Activated naive CD4-positive, alpha-beta T cell treated with anti-CD3 and anti-CD28 coated beads, Interleukin-2, amount 50 U/mL, for 72 hours (primary cell): ENCODE data around the gene WNK4. TPM values are rescaled to one million over a fixed set of nuclear protein-coding genes. Genes with fewer than 3 reads are reported as not detected.

Source experiments
- ATAC-seq, 2 donors: fragments of 150-1000 bp; cut with Tn5 transposase; 2 replicates each; pipeline ENCODE4 v1.10.0; 2021; ENCODE audit warnings: mild to moderate bottlenecking in 2 of 2, moderate library complexity in 2 of 2
- DNase-seq, 2 donors: peaks; one replicate each; pipeline ENCODE4 v3.0.0; 2021 to 2022; ENCODE audit warnings: low spot score in 2 of 2
- H3K27ac Mint-ChIP-seq, 2 donors: one replicate each; pipeline ENCODE4 v1.8.0; 2022; ENCODE audit warnings: mild to moderate bottlenecking in 2 of 2, mixed read lengths in 2 of 2
- H3K36me3 Mint-ChIP-seq, 2 donors: one replicate each; pipeline ENCODE4 v1.8.0; 2022; ENCODE audit warnings: mixed read lengths in 2 of 2
- H3K9me3 Mint-ChIP-seq, 2 donors: one replicate each; pipeline ENCODE4 v1.8.0; 2022; ENCODE audit warnings: mixed read lengths in 2 of 2
- total RNA-seq, 2 donors: library from RNA; stranded (reverse); gene quantifications; one replicate each; pipeline ENCODE4 v1.2.3, GENCODE V29; 2022

WNK4 gene
- total RNA-seq, 2 donors from 2014 or later: 0.56 to 1.7 TPM

- no peak for ATAC-seq
- H3K36me3 Mint-ChIP-seq: peaks cover 0 to 6% of the 10 kb centered on the region in 2 donors
- DNase-seq: no peak
- peak overlapping the region in 1 of 2 donors; percentile 51 for H3K27ac Mint-ChIP-seq
- no peaks in the 10 kb centered on the region for H3K9me3 Mint-ChIP-seq
Observed at GRCh38 chr17:42809250-42809649, 28.8 kb downstream of the WNK4 start.

GRCh38 chr17:42814633-42815399 lies 34.4 kb downstream of the WNK4 start:
- Mint-ChIP-seq H3K27ac (peak overlapping the region; percentile 3 to 73), H3K9me3 (no peaks in the 10 kb centered on the region), H3K36me3 (peaks cover 10 to 23% of the 10 kb centered on the region in 2 donors)
- ATAC-seq (no peak), DNase-seq (no peak)

DNA sequence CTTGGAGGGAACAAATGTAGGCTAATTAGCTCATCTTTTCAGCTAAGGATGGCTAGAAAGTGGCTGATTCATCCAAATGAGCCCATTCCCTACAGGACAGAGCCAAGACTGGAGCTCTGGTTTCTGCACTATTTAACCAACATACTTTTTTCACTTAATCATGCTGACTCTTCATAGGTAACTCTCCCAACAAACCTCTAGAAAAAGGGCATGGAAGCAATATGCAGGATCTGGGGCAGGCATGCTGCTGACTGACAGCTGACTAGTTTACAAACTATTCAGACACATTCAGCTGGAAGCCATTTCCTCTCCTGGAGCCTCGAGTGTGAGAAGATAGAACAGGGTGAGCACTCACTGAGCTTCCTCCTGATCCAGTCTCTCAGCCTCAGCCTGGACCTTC lies 37.5 kb downstream of the WNK4 start:
- Mint-ChIP-seq H3K27ac (no peak overlapping the region), H3K36me3 (peaks cover 10 to 31% of the 10 kb centered on the region in 2 donors), H3K9me3 (no peaks in the 10 kb centered on the region)
- no peak for ATAC-seq
- no peak for DNase-seq

- ATAC-seq: no peak
Observed at GRCh38 chr17:42818379-42818778, 38.0 kb downstream of the WNK4 start.

GRCh38 chr17:42819939-42820535 lies 39.6 kb downstream of the WNK4 start:
- H3K9me3 Mint-ChIP-seq: no peaks in the 10 kb centered on the region
- peak in 1 of 2 donors; percentile 43 for ATAC-seq
- no peak overlapping the region for H3K27ac Mint-ChIP-seq
- H3K36me3 Mint-ChIP-seq: peaks cover 18 to 28% of the 10 kb centered on the region in 2 donors
- DNase-seq: peak in 1 of 2 donors; percentile 75

More at GRCh38 chr17:42818379-42818778, 38.0 kb downstream of the WNK4 start:
- no peak for DNase-seq
- H3K36me3 Mint-ChIP-seq: peaks cover 10 to 30% of the 10 kb centered on the region in 2 donors
- H3K27ac Mint-ChIP-seq: no peak overlapping the region
- H3K9me3 Mint-ChIP-seq: no peaks in the 10 kb centered on the region

DNA sequence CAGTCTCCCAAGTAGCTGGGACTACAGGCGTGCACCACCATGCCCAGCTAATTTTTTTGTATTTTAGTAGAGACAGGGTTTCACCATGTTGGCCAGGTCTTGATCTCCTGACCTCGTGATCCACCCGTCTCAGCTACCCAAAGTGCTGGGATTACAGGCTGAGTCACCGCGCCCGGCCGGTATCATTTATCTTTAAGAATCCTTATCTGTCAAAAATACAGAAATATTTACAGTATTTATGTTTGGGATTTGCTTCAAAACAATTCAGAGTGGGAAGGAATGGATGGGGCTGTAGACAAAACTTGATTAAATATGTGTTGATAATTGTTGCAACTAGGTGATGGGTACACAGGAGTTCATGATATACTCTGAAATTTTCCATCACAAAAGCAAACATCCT lies 40.8 kb downstream of the WNK4 start:
- Mint-ChIP-seq H3K9me3 (no peaks in the 10 kb centered on the region), H3K36me3 (peaks cover 18 to 23% of the 10 kb centered on the region in 2 donors), H3K27ac (no peak overlapping the region)
- ATAC-seq: no peak
- DNase-seq: no peak

GRCh38 chr17:42827472-42827871 lies 47.1 kb downstream of the WNK4 start:
- ATAC-seq (no peak), DNase-seq (no peak)
- Mint-ChIP-seq H3K27ac (no peak overlapping the region), H3K36me3 (peaks cover 8 to 11% of the 10 kb centered on the region in 2 donors), H3K9me3 (no peaks in the 10 kb centered on the region)

DNA sequence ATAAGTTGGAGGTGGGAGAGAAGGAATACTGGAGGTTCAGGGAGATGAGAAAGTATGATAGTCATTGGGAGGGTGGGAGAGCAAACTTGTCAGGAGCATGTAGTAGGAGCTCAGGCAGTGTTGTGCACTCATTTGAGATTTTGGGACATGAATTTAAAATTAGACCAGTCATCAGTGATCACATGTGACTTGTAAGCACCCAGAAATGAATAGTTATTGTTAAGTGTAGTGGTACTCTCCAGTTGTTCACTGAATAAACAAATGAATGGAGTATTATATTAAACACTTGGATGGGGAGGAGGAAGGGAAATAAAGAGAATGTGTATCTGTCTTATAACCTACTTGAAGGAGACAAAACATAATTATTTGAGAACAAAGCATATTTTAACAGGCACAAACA lies 50.6 kb downstream of the WNK4 start:
- no peaks in the 10 kb centered on the region for H3K9me3 Mint-ChIP-seq

DNA sequence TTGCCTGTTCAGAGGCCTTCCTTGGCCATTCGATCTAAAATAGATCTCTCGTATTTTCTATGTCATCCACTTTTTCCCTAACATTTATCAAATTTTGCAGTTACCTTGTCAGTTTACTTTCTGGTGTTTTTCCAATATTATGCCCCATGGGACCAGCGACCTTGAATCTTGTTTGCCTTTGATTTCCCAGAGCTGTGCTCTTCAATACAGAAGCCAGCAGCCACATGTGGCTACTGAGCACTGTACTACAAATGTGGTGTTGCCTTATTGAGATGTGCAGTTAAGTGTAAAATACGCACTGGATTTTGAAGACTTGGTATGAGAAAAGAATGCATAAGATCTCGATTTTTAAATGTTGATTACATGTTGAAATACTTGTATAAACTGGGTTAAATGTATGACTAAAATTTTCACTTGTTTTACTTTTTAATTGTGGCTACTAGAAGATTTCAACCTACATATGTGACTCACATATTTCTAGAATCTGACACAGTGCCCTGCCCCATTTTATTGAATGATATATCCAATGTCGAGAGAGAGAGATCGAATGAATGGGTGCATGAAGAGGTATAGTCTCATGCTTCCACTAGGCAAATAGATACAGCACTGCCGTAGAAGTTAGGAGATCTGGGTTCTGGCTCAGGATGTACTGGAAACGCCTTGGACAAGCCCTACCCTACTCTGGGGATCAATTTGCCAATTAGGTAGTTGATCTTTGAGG lies 52.0 kb downstream of the WNK4 start:
- ATAC-seq: peak; percentile 21 to 35
- peak overlapping the region; percentile 98 for H3K27ac Mint-ChIP-seq
- no peak for DNase-seq
- H3K36me3 Mint-ChIP-seq: peaks cover 6 to 15% of the 10 kb centered on the region in 2 donors
- no peaks in the 10 kb centered on the region for H3K9me3 Mint-ChIP-seq

More for the DNA sequence above, 50.6 kb downstream of the WNK4 start:
- DNase-seq (no peak), ATAC-seq (no peak)
- no peak overlapping the region for H3K27ac Mint-ChIP-seq
- H3K36me3 Mint-ChIP-seq: peaks cover 0 to 15% of the 10 kb centered on the region in 2 donors

DNA sequence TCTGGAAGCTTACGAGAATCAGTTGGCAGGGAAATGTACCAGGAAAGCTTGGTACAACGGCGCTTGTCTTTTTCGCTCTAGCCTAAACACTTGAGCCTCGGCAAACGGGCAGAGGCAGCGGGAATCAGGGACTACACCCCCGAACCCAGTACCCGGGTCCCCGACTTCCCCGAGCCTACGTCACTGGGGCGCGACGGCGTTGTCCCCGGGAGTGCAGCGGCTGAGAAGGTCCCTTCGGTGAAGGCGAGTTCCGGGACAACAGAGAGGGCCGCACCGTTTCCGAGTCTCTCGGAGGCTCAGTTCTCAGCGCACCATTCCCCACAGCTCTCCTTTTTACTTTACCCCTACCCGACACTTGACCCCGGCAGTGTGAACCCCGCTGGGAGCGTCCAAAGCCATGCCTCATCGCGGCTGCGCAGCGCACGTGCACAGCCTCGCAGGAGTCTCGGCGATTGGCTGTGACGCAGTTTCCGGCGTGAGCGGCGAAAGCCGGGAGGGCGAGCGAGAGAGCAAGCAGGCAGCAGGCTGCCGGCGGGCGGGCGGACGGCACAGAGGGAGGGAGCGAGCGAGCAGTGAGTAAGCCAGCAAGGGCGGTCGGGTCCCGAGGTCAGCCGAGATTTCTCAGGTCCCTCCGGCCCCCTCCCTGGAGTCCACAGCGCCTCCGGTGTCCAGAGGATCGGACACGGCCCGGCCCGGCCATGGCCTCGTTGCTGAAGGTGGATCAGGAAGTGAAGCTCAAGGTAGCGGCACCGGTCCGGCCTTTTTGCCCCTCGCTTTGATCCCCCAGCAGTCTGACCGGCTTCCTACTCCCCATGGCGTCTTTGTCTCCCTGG lies 52.7 kb downstream of the WNK4 start, which contains the start of gene PSME3:
Gene PSME3, plus strand, starts transcription at position 464 of the 833 bp plus-strand sequence. Its CDS starts 235 bp downstream, at position 699.
- Mint-ChIP-seq H3K36me3 (peaks cover 13 to 15% of the 10 kb centered on the region in 2 donors), H3K27ac (peak within 1 kb of the TSS; percentile 98), H3K9me3 (no peaks in the 10 kb centered on the region)
- ATAC-seq (peak; percentile 93 to 96), DNase-seq (peak; percentile 87 to 92)

DNA sequence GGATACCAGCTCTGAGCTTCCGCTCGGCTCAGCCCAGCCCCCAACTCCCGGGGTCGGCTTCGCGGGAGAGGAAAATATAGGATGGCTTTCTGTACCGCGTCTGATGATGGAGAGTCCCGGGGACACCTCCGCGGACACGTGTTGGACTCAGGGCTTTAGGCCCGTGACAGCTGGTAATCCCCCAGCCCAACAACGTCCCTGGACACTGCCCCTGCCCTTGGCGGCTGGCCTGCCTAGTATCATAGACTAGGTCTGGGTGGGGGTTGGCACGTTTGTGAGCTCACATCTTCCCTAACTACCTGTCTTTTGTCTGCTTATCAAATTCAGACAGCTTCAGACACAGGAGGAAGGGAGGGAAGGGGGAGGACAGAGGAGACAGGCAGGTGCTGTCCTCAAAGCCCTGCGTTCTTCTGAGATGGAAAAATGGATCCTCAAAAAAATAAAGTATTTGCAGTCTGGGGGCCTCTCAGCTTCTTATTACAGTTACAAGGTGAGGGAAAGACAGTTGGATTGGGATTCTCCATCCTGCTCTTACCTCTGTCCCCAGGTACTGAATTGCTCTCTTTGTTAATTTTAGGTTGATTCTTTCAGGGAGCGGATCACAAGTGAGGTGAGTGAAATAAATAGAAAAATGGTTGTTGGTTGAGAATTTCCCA lies 53.5 kb downstream of the WNK4 start:
- Mint-ChIP-seq H3K36me3 (peaks cover 18 to 20% of the 10 kb centered on the region in 2 donors), H3K27ac (peak overlapping the region; percentile 98), H3K9me3 (no peaks in the 10 kb centered on the region)
- no peak for DNase-seq
- peak in 1 of 2 donors; percentile 12 for ATAC-seq

GRCh38 chr17:42835732-42836131 lies 55.3 kb downstream of the WNK4 start:
- ATAC-seq: no peak
- Mint-ChIP-seq H3K36me3 (peaks cover 25 to 28% of the 10 kb centered on the region in 2 donors), H3K9me3 (no peaks in the 10 kb centered on the region), H3K27ac (no peak overlapping the region)
- peak in 1 of 2 donors; percentile 21 for DNase-seq

GRCh38 chr17:42841975-42842685 lies 61.7 kb downstream of the WNK4 start:
- DNase-seq (no peak), ATAC-seq (no peak)
- Mint-ChIP-seq H3K36me3 (peaks cover 19 to 31% of the 10 kb centered on the region in 2 donors), H3K9me3 (no peaks in the 10 kb centered on the region), H3K27ac (peak overlapping the region in 1 of 2 donors; percentile 0)

DNA sequence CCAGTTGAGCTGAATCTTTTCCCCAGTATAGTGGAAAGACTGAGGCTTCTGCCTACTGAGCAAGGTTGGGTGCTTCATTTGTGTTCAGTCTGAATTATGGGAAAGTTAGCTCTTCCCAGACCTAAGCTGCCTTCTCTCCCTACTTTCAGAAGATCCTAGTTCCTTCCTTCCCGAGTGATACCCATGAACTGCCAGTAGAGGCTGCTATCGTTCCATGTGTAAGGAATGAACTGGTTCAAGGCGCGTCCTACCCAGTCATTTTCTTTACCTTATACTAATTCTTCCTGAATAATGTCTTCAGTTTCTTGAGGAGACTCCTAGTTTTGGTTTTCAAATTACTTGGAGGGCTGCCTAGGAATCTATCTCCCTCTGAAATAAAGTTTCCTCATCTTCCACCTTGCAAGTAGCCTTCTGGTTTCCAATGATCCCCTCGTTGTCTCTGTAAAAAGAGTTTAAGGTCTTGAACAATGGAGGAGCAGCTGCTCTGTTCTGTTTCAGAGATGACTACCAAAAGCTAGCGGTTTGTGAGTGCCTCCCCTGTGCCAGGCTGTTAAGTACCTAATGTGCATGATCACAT lies 63.0 kb downstream of the WNK4 start:
- Mint-ChIP-seq H3K36me3 (peaks cover 12 to 31% of the 10 kb centered on the region in 2 donors), H3K9me3 (no peaks in the 10 kb centered on the region), H3K27ac (no peak overlapping the region)
- no peak for DNase-seq
- no peak for ATAC-seq

DNA sequence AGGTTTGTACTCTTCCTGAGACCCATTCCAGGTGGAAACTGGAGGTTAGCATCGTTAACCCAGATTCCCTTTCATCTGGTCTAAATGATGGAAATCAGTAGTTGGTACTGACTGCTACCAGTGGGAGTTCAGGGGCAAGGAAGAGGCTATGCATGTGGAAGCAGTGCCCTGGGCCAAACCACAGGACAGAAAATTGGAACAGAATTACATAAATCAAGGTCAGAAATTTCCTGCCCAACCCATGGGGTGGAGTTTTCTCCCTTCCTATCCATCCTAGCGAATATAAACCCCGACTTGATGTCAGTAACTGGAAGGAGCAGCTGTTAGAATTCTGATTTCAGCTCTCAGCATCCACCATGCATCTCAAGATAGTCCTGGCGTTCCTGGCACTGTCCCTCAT lies 63.9 kb downstream of the WNK4 start, which contains the start of gene AOC2:
Gene AOC2, plus strand, starts transcription at position 310 of the 400 bp plus-strand sequence. Its CDS starts 47 bp downstream, at position 357.
- Mint-ChIP-seq H3K36me3 (peaks cover 3 to 23% of the 10 kb centered on the region in 2 donors), H3K27ac (peak within 1 kb of the TSS; percentile 24 to 69)

More for the DNA sequence above, 63.9 kb downstream of the WNK4 start, which contains the start of gene AOC2:
- ATAC-seq: no peak
- peak in 1 of 2 donors; percentile 52 for DNase-seq
- H3K9me3 Mint-ChIP-seq: no peaks in the 10 kb centered on the region
